NCI-H748 treated with DMSO at 0.1 percent for 48 hours (cell line): ENCODE data around the gene ZNF444.
A peak's percentile ranks its signal among the peaks of the same experiment; 100 is the strongest.

Source experiments
- DNase-seq: peaks from one replicate; lab custom pipeline; 2025; lab: John Stamatoyannopoulos, UW

ZNF444 gene

DNA sequence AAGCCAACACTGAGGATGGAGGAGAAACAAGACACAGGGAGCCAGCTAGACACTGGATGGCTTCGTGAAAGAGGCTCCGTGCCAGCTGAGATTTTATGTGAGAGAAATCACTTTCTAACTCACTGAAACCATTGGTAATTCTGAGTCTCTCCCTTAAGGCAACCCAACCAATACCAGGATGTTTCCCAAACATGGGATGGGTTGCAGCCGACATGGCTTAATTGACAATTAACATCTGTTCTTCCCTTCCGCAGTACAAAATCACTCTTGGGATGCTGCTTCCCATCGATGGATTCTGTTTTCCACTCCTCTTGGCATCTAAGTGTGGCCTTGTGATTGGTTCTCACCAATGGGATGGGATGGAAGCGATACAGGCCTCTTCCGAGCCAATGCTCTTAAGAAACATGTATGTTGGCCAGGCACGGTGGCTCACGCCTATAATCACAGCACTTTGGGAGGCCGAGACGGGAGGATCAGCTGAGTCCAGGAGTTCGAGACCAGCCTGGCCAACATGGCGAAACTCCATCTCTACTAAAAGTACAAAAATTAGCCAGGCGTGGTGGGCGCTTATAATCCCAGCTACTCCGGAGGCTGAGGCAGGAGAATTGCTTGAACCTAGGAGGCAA lies 17.7 kb upstream of the ZNF444 start:
- no peak for DNase-seq

DNA sequence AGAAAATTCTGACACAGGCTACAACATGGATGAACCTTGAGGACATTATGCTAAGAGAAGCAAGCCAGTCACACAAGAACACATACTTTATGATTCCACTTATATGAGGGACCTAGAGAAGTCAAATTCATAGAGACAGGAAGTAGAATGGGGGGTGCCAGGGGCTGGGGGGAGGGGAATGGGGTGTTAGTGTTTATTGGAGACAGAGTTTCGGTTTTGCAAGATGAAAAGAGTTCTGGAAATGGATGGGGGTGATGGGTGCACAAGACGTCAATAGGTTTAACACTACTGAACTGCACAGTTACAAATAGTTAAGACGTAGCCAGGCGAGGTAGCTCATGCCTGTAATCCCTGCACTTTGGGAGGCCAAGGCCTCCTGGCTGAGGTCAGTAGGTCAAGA lies 16.5 kb upstream of the ZNF444 start:
- DNase-seq: no peak

DNA sequence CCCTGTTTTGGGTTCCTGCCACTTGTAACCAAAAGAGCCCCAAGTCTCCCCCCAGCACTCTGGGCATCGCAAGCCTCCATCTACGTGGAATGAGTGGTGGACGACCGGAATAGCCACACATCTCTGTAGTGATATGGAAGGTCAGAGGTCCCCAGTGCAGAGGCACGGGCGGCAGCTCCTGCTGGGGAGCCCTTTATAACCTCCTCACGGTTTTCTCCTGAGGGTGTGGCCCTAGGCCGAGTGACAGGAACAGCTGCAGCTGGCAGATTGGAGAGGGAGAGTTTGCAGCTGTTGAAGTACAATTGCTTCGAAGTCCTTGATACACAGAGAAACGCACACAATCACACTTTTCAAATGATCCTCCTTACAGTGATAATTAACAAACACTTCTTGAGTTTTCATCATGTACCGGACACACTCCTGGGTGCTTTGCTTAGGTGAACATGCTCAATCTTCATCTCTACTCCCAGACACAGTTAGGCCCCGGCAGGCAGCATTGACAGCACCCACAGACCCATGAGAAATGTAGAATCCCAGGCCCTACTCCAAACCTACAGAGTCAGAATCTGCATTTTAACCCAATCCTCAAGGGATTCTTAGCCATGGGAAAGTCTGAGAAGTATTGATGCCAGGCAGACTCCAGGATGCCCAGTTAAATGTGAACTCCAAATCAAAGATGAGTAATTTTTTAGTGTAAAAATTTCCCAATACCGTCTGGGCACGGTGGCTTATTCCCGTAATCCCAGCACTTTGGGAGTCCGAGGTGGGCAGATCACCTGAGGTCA lies 15.1 kb upstream of the ZNF444 start:
- no peak for DNase-seq

DNA sequence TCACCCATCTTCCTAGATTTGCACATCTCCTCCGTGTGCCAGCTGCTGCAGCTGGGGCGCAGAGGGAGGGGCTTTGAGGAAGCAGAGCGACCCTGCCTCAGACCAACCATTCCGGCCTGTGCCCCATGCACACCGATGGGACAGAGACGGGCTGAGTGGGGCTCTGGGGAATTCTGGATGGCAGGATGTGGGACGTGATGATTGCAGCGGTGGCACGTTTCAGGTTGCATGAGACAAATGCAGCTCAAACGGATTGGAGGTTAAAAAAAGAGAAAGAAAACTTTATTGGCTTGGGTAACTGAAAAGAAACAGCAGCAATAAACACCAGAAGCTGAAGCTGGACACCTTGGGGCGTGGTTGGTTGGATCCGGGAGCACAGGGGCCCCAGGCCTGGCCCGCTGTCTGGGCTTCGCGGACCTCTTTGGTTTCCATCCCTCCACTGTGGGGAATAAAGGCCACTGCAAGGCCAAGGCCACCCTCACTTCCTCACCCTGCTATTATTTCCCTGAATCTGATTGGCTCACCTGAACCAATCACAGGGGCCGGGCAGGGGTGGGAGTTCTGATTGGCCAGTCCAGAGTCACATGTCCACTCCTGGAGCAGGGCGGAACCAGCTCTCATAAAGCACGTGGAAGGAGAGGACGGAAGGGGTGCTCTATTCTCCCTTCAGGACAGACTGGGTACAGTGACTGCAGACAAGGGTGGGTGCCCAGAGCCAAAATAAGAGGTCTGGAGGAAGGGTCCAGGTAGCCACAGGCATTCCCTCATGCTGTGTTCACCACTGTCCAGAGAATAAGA lies 13.9 kb upstream of the ZNF444 start:
- DNase-seq: no peak

DNA sequence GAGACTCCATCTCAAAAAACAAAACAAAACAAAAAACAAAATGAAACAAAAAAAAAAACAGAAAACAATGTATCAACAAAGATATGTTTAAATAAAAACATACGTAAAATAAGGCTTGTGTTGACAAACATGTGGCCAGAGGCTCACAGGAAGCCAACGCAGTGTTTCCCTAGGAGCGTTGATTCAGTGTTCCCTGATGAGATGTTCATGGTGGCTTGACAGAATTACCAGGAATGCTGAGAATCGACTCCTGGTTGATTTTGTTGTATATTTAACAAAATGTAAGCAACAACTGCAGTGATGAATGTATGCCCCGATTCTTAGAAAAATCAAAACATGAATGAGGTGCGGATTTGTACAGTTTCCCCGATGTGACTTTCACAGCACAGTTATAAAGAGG lies 11.1 kb upstream of the ZNF444 start:
- no peak for DNase-seq

DNA sequence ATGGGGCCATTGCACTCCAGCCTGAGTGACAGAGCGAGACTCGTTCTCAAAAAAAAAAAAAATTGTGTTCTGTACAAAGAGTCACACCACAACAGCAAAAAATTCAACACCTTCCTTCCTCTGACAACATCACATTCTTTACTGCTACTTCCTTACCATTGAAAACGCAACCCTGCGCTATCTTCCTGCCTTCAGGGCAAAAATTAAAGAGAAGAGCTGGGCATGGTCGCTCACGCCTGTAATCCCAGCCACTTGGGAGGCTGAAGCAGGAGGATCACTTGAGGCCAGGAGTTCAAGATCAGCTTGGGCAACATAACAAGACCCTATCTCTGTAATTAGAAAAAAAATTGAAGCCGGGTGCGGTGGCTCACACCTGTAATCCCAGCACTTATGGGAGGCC lies 9.4 kb upstream of the ZNF444 start:
- no peak for DNase-seq

DNA sequence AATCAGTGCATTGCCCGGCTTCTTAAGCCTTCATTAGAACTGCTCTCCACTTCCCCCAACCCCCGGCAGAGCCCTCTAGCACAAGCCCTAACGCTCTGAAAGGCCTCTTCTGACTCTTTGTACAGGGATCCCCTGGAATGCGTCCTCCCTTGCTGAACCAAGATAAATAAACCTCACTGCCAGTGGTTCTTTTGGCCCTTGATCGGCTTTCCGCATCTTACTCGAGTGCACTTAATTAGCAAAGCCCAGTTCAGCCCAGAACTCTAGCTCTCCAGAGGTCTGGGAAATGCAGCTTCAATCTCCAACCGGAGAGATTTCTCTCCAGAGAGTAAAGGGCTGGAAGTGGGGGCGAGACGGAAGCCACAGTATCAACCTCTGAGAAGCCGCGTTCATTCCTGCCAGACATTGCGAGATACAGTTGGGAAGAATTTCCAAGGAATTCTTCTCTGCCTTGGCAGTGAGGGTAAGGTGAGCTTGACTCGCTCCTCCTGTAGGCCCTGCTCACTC lies 8.7 kb upstream of the ZNF444 start:
- DNase-seq: no peak

DNA sequence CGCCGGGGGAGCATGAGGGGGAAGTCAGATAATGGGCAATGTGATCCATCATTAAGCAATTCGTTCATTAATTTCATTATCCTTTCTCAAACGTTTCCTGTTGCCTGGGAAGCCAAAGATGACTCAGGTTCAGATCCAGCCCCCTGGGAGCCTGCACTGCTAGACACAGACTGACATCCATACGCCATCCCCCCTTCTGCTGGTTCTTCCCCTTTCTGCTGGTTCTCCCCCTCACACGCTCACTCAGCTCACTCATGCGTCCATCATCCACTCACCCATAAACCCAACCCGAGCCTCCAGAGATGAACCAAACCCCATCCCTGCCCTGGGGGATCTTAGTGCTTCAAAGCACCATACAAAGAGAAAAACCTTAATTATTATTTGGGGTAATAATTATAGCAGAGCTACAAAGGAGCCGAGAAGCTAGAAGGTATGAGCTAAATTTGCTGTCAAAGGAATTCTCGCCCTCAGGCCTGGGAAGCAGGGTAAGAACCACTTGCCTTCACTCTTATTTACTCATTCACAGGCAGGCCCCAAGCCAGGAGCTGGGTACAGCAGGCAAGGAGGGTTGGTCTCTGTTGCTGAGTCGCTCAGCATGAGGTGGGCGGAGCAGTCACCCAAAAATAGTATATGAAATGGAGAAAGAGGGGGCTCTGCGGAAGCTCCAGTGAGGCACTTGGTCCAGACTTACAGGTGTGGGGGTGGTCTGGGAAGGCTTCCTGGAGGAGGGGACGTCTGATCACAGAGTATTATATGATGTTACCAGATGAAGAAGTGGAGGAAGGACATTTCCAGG lies 7.0 kb upstream of the ZNF444 start:
- DNase-seq: no peak

DNA sequence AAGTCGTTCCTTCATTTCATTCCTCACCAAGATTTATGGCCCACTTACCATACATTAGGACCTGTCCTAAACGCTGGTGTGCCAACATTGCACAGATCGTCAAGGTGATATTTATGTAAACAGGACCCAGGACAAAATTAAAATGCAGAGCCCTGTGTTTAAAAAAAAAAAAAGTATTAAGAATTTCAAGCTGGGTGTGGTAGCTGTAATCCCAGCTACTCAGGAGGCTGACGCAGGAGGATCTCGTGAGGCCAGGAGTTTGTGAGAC lies 6.5 kb upstream of the ZNF444 start:
- DNase-seq: no peak

DNA sequence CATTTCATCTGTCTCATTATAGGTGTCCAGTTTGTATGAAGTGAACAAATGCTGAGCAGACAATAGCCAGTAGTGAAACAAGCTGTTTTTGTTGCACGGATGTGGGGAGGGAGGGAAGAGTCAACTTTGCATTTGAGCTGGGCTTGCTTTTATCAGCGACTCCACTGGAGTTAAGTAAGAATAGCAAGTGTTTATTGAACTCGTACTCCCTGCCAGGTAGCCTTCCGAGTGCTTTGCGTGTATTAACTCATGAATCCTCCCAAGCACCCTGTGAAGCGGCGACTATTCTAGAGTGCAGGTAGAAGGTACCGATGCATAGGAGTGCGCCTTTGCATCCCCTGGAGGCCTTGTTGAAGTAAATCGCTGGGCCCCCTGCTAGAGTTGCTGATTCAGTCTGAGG lies 4.7 kb upstream of the ZNF444 start:
- DNase-seq: no peak

DNA sequence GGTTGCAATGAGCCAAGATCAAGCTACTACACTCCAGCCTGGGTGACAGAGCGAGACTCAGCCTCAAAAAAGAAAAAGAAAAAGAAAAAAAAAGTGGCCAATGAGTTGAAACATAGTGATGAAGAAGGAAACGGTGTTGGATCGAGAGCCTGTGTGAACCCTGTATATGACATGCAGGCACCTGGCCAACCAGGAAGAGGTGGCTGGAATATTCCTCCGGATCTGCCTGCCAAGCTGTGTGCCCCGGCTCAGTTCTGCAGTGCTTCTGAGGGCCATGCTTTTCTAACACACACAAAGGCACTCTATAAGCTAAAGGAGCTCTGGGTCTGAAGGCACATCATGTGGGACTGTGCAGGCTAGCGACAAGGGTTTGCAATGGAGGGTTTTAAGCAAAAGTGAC lies 3.7 kb upstream of the ZNF444 start:
- DNase-seq: no peak

DNA sequence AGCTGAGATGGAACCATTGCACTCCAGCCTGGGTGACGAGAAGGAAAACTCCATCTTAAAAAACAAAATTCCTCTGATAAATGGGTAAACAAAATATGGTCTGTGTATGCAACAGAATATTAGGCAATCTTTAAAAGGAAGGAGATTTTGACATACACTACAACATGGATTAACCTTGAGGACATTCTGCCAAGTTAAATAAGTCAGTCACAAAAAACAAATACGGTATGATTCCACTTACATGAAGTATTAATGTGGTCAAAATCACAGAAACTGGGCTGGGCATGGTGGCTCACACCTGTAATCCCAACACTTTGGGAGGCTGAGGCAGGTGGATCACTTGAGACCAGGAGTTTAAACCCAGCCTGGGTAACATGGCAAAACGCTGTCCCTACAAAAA lies 3.0 kb upstream of the ZNF444 start:
- no peak for DNase-seq

DNA sequence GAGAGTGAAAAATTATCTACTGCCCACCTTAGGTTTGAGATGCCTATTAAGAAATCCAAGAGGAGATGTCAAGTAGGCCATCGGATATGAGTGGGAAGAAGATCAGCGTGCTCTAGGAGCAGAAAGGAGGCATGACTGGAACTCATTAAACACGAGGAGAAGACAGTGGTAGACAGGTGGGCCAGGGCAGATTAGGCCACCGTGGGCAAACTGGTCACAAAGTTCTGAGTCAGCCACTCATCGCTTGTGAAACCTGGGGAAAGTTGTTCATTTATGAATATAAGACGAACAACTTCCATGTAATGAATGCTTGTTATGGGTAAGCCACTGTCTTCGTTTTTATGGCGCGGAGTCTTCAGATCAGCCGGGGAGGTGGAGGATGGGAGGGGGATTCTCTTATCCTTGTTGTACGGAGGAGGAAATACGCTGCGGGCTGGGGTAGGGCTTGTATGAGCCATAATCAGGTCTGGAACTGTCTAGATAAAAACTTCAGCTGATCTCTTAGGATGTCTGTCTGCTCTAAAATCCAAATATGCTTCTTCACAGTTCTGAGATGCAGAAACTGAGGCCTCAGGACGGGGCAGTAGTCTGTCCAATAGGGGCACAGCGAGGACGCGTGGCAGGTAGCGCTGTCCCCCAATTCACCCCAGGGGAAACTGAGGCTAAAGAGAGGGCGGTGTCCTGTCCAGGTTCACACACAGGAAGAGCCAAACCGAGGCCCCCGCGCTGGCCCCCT lies 1.1 kb upstream of the ZNF444 start:
- peak; percentile 33 for DNase-seq

DNA sequence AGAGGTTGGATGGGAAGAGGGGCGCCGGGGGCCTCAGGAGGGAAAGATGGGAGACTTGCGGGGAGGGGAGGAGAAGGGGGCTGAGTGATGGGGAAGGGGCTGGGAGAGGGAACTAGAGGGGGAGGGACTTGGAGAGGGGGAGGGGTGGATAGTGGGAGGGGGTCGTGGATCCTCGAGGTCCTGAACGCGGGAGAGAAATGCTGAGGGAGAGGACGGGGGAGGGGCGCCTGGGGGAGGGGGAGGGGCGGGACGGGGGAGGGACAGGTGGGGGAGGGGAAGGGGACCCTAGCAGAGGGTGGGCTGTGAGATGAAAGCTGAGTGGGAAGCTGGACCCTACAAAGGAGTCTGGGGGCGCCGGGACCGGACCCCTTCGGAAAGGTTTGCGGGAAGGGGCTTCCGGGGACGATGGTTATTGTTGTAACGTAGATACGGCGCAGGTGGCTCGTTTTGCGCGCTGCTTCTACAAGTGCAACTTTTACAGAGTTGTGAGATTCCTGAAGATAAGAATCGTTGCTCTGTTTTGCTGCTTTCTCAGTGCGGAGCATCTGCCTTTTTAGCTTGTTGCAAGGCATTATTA lies 418 bp downstream of the ZNF444 start:
- DNase-seq: no peak

DNA sequence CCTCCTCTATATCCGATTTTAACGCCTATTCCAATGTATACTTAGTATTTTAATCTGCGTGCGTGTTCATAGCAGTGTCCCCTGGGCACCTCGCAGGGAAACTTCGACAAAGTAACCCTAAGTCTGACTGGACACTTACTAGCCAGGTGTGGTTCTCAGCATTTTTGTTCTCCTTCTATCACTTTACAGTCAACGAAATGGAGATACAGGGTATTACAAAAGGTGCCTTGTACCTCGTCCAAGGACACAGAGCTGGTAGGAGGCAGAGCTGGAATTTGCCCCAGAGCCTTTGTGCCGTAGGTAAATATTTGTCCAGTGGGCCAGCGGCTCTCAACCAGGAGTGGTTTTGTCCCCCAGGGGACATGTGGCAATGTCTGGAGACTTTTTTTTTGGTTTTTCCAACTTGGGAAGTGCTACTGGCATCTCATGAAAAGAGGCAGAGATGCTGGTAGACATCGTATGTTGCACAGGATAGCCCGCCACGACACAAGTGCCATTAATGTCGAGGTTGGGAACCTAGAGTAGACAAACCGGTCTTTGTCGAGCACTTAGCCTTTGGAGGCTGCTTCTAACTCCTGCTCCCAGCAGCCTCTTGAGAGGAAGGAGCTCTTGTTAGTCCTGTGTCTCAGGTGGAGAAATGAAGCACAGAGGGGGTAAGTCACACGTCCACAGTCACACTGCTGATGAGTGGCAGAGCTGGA lies 1.1 kb downstream of the ZNF444 start:
- DNase-seq: peak; percentile 19

DNA sequence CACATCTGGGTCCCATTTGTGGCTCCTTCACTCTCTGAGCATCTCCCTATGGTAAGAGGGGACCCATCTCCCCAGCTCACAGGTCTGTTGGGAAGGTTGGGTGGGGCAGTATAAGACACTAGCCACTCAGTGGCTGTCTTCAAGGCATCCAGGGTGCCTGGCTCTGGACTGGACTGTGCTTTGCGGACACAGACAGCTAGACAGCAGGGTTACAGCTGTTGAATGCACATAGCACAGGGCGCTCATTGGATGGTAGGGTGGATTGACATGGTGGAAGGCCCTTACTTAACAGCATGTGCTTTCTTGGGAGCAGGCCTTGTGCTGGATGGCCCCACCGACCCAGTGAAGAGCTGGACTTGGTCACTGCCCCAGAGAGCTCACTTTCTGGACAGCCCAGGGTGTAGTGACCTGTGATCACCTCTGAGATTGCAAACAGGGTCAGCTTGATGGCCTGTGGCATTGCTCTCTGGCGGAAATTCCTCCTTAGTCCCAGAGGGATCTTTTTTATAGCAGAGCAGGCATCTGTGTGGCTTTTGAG lies 1.9 kb downstream of the ZNF444 start:
- no peak for DNase-seq

DNA sequence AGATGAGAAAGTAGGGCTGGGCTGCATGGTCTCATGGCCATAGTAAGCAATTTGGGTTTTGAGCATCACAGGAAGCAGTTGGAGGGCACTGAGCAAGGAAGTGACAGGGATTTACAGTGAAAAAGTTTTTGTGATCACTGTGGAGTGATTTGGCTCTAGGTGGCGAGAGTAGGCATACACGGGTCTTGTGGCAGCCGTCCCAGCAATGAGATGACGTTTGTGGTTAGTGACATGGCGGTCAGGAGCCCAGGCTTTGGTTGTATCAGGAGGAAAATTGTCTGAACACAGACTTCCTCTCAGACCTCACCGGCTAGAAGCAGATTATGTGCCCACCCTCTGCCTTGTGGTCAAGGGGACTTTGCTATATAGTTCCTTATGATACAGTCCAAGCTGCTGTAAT lies 3.3 kb downstream of the ZNF444 start:
- no peak for DNase-seq

DNA sequence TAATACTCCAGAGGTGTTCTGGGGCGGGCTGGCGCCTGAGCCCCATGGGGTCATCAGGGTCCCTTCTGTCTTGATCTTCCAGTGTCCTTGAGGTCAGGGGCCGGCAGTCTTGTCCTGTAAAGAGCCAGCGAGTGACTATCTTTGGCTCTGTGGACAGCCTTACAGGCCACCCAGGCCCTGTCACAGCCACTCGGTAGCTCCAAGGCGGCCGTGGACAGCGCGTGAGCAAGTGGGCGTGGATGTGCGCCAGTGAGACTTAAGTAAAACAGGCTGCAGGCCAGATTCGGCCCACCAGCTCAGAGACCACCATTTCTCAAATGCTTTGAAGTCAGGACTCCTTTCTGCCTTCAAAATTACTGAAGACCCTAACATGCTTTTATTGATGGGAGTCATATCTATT lies 3.7 kb downstream of the ZNF444 start:
- DNase-seq: no peak

DNA sequence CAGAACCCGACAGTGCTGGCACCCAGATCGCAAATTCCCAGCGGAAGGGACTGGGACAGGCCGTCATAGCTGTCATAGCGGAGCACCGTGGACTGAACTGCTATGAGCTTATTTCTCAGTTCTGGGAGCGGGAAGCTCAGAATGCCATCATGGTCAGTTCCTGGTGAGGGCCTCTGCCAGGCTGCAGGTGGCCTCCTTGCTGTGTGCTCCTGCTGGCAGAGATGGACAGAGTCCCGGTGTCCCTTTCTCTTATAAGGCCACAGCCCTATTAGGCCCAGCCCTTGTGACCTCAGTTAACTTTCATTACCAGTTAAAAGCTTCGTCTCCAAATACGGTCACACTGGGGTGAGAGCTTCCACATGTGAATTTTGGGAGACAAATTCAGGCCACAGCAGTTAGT lies 4.6 kb downstream of the ZNF444 start:
- no peak for DNase-seq

DNA sequence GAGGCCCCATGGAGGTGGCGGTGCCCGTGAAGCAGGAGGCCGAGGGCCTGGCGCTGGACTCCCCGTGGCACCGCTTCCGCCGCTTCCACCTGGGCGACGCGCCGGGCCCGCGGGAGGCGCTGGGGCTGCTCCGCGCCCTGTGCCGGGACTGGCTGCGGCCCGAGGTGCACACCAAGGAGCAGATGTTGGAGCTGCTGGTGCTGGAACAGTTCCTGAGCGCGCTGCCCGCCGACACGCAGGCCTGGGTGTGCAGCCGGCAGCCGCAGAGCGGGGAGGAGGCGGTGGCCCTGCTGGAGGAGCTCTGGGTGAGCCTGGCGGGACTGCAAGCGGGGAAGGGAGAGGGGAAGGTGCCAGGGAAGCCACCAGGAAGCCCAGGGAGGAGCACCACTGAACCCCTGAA lies 5.8 kb downstream of the ZNF444 start:
- DNase-seq: no peak
